Measurements from ENCODE around the gene SEMA4F.

SEMA4F gene

GRCh38 chr2:74708883-74709282 is 54.8 kb downstream of the SEMA4F start:
- DNase-seq = no peak

DNA sequence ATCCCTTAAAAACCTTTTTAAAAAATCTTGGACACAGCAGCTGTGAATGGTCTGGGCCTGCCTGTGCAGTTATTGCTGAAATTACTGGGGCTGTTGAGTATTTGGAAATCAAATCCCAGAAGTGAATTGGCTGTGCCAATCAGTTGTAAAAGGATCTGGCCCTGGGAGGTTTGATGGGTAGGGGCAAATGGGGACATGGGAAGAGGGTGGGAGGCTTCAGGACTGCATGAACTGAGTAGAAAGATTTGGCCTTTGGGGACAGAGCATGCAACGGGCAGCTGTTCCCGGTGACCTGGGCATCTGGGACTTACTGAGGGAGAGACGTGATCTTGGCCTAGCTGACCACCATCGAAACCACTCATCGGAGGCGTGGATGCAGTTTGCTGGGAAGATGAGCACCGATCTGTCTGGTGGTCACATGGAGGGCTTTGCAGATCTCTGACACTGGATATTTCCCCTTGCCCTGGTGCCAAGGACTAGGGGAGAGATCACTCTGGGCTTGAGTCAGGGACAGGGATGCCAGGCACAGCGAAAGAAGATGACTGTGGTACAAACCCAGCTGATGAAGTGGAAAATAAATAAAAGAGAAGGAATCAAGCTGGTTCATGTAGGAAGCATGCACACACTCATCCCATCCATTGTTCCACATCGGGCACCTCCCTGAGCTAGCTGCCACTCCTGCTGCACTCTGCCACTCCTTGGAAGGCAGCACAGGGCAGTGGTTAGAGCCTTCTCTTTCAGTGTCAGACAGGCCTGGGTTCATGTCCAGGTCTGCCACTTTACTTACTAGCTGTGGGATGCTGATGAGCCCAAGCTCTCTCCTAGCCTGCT is 58.4 kb downstream of the SEMA4F start:
- no peak for DNase-seq

- DNase-seq = no peak
Measured at GRCh38 chr2:74714691-74715080, 60.6 kb downstream of the SEMA4F start.

DNA sequence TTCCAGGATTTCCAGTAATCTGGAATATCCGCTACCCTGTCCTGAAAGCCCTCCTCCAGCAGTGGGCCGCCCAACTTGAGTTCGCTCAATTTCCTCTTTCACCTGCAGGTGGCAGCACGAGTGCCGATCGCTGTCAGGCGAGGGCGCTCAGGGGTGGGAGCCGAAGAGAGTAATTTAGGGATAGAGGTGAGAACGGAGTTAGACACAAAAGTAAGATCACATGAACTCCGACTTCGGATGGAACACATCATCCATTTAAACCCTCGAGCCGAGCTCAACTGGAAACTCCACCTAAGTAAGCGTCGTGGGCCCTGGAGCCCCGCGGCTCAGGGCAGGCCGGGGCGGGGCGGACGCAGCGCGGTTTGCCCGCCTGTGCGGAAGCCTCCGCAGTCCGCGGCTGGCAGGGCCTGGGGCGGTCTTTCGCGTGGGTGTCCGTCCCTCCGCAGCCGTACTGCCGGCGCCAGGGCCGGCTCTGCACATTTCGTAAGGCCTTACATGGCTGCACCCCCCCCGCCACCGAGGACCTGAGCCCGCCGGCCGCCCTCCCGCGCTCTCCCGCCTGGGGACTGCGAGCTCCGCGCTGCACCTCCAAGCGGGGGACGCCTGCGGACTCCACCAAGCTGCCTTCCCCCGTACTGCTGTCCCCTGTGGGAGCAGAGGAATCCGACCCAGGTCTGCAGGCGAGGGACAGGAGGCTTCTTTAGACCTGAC is 61.2 kb downstream of the SEMA4F start:
- DNase-seq = peak; percentile 85 to 86

DNA sequence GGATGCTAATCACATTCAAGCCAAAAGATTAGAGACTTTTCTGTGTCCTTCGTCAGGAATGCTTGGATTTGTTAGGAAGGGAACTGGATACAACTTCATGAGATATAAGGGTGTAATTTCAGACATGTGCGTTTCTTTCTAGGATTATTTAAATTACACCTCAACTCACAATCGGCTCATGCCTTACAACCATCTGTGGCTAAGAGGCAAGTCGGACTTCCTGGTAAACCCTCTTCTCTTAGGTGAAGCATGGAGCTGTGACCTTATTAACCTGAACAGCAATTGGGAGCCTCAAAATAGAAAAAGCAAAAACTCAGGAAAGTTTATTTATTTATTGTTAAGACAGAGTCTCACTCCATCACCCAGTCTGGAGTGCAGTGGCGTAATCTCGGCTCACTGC is 61.8 kb downstream of the SEMA4F start:
- no peak for DNase-seq

DNA sequence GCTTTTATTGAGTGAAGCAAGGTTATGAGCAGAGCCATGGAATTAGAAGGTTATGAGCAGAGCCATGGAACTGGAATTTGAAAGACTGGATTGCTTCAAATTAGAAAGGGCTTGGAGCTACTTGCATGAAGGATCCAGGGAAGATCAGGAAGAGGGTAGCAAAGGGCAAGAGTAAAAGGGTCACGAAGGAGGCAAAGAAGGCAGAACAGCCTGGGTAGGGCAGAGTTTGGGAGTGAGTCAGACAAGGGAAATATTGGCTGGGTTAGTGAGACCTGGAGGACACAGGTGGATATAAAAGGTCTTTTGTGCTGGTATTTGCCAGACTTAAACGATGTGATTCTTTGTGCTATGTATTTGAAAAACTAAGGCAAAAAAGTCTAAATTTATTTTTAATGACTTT is 65.0 kb downstream of the SEMA4F start:
- no peak for DNase-seq

DNA sequence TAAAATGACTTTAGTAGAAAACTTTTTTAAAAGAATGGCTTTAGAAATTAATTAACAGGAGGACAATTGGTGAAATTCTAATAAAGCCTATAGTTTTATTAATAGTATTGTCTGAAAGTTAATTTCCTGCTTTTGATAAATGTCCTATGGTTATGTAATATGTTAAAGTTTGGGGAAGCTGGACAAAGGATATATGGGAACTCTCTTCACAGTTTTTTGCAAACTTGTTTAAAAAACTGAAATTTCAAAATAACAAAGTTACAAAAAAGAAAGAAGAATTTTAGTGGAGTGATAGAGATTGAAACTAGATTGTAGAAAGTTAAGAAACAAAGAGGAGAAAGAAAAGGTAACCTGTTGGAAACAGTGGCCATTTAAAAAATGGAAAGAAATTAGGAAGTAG is 67.3 kb downstream of the SEMA4F start:
- no peak for DNase-seq

- no peak for DNase-seq
Measured at GRCh38 chr2:74724496-74724895, 70.4 kb downstream of the SEMA4F start.

- no peak for DNase-seq
Measured at GRCh38 chr2:74725287-74725686, 71.2 kb downstream of the SEMA4F start.

GRCh38 chr2:74728842-74729241 is 74.8 kb downstream of the SEMA4F start:
- DNase-seq = no peak

- DNase-seq = no peak
Measured at GRCh38 chr2:74730530-74730929, 76.5 kb downstream of the SEMA4F start.
